Osteoblast (primary cell): ENCODE data around the gene EFNA2. TPM values are rescaled to one million over a fixed set of nuclear protein-coding genes. Genes with fewer than 3 reads are reported as not detected.

Experiments used
- DNase-seq: peaks from one replicate; pipeline ENCODE4 v3.0.0; 2011; ENCODE audit warnings: low spot score, mixed read lengths; ENCODE audit not compliant: insufficient read length; ENCODE audit errors: missing footprints
- H2AFZ ChIP-seq: 2 replicates; pipeline ENCODE4 v1.6.0; 2011; ENCODE audit warnings: mild to moderate bottlenecking, low read length
- H3K27ac ChIP-seq: 2 replicates; pipeline ENCODE4 v1.5.1; 2011; ENCODE audit warnings: mild to moderate bottlenecking, low read depth, low read length, moderate library complexity
- H3K27me3 ChIP-seq: 2 replicates; pipeline ENCODE4 v1.6.0; 2012; ENCODE audit warnings: mild to moderate bottlenecking, control low read depth, inconsistent platforms, low read length, moderate library complexity; ENCODE audit not compliant: insufficient read depth
- H3K36me3 ChIP-seq: 2 replicates; pipeline ENCODE4 v1.5.1; 2011; ENCODE audit warnings: mild to moderate bottlenecking, low read length, control low read depth, moderate library complexity; ENCODE audit not compliant: insufficient read depth
- H3K4me1 ChIP-seq: 2 replicates; pipeline ENCODE4 v1.5.1; 2011; ENCODE audit warnings: mild to moderate bottlenecking, low read length, control low read depth, moderate library complexity; ENCODE audit not compliant: insufficient read depth
- H3K4me2 ChIP-seq: 2 replicates; pipeline ENCODE4 v1.6.0; 2011; ENCODE audit warnings: mild to moderate bottlenecking, low read length; ENCODE audit not compliant: insufficient read depth
- H3K4me3 ChIP-seq: fragments of 200-600 bp; sonication (generic); 3 replicates; pipeline ENCODE4 v1.5.1; 2012; ENCODE audit warnings: mild to moderate bottlenecking, low read length, inconsistent platforms; ENCODE audit not compliant: insufficient read depth
- H3K79me2 ChIP-seq: 2 replicates; pipeline ENCODE4 v1.6.0; 2012; ENCODE audit warnings: mild to moderate bottlenecking, low read length, control low read depth, inconsistent platforms; ENCODE audit not compliant: insufficient read depth
- H3K9me3 ChIP-seq: 2 replicates; pipeline ENCODE4 v1.5.1; 2011; ENCODE audit warnings: low read depth, low read length, control low read depth
- H4K20me1 ChIP-seq: 2 replicates; pipeline ENCODE4 v1.6.0; 2012; ENCODE audit warnings: mild to moderate bottlenecking, low read length, control low read depth; ENCODE audit not compliant: insufficient read depth
- total RNA-seq: library from RNA; depleted of rRNA; stranded (reverse); fragments of >200 nt; gene quantifications from 2 replicates; pipeline ENCODE4 v1.2.3, GENCODE V29; 2012
- TF ChIP-seq, protein P1 (sequence below): IDR thresholded peaks from 2 replicates; pipeline ENCODE4 v1.5.1; 2011; ENCODE audit warnings: mild to moderate bottlenecking, low read depth, low read length, moderate library complexity; ENCODE audit errors: extremely low read depth

EFNA2 gene
- total RNA-seq, 1 donor: not detected

DNA sequence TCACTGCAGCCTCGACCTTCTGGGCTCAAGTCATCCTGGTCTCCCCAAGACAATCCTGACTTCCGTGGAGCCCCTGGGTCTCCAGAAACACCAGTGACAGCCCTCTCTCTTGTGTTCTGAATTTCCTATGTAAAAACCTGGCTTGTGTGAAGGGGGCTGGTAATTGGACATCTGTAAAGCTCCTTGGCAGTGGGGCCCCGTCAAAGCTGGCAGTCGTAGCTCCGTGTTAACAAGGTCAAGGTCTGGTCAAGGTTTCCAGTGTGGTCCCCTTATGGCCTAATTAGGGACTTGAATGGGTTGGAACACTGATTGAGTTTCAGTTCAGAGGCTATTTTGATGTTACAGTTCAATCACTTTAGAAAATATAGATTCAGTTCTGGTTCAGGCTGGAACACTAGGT is 65.2 kb downstream of the EFNA2 start:
- Histone ChIP-seq H3K4me2 (no peak overlapping the region), H2AFZ (no peak overlapping the region), H3K27ac (no peak overlapping the region)

More for the DNA sequence above, 65.2 kb downstream of the EFNA2 start:
- TF ChIP-seq, protein P1, sequence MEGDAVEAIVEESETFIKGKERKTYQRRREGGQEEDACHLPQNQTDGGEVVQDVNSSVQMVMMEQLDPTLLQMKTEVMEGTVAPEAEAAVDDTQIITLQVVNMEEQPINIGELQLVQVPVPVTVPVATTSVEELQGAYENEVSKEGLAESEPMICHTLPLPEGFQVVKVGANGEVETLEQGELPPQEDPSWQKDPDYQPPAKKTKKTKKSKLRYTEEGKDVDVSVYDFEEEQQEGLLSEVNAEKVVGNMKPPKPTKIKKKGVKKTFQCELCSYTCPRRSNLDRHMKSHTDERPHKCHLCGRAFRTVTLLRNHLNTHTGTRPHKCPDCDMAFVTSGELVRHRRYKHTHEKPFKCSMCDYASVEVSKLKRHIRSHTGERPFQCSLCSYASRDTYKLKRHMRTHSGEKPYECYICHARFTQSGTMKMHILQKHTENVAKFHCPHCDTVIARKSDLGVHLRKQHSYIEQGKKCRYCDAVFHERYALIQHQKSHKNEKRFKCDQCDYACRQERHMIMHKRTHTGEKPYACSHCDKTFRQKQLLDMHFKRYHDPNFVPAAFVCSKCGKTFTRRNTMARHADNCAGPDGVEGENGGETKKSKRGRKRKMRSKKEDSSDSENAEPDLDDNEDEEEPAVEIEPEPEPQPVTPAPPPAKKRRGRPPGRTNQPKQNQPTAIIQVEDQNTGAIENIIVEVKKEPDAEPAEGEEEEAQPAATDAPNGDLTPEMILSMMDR: no peak
- Histone ChIP-seq H3K9me3 (no peaks in the 10 kb centered on the region), H3K4me1 (peaks cover 2% of the 10 kb centered on the region), H4K20me1 (no peaks in the 10 kb centered on the region), H3K36me3 (no peaks in the 10 kb centered on the region), H3K27me3 (no peaks in the 10 kb centered on the region), H3K79me2 (peaks cover 8% of the 10 kb centered on the region), H3K4me3 (no peak overlapping the region)
- DNase-seq: no peak

Other genes starting within 250 kb of the EFNA2 start
- 33.3 and 43.0 TPM in 2 replicates for gene ABCA7, start 245.8 kb upstream of the EFNA2 start, total RNA-seq
- 0.59 and 0.72 TPM in 2 replicates for gene ARHGAP45, start 218.7 kb upstream of the EFNA2 start, total RNA-seq
- gene POLR2E, start 190.5 kb upstream of the EFNA2 start, total RNA-seq: 70.2 and 74.0 TPM in 2 replicates
- gene GPX4, start 181.9 kb upstream of the EFNA2 start, total RNA-seq: 515 TPM in 2 replicates
- 58.0 and 69.1 TPM in 2 replicates for gene SBNO2, start 111.6 kb upstream of the EFNA2 start, total RNA-seq
- gene STK11, start 80.1 kb upstream of the EFNA2 start, total RNA-seq: 75.7 and 100 TPM in 2 replicates
- 1.8 and 2.9 TPM in 2 replicates for gene CBARP, start 47.9 kb upstream of the EFNA2 start, total RNA-seq
- gene ATP5F1D, start 44.1 kb upstream of the EFNA2 start, total RNA-seq: 12.4 and 13.8 TPM in 2 replicates
- 14.4 and 19.9 TPM in 2 replicates for gene MIDN, start 37.3 kb upstream of the EFNA2 start, total RNA-seq
- gene CIRBP, start 16.5 kb upstream of the EFNA2 start, total RNA-seq: 300 and 380 TPM in 2 replicates
- gene FAM174C, start 10.3 kb upstream of the EFNA2 start, total RNA-seq: 21.8 and 25.0 TPM in 2 replicates
- 40.4 and 46.0 TPM in 2 replicates for gene NDUFS7, start 98.0 kb downstream of the EFNA2 start, total RNA-seq
- 25.0 and 29.2 TPM in 2 replicates for gene GAMT, start 115.7 kb downstream of the EFNA2 start, total RNA-seq
- 40.9 and 44.5 TPM in 2 replicates for gene DAZAP1, start 121.7 kb downstream of the EFNA2 start, total RNA-seq
- gene RPS15, start 152.5 kb downstream of the EFNA2 start, total RNA-seq: 304 and 318 TPM in 2 replicates
- gene APC2, start 164.2 kb downstream of the EFNA2 start, total RNA-seq: 0.29 and 0.36 TPM in 2 replicates
- gene C19orf25, start 193.3 kb downstream of the EFNA2 start, total RNA-seq: 28.9 and 30.0 TPM in 2 replicates
- 1.4 and 2.4 TPM in 2 replicates for gene PCSK4, start 204.5 kb downstream of the EFNA2 start, total RNA-seq
- 1.2 and 1.8 TPM in 2 replicates for gene REEP6, start 205.3 kb downstream of the EFNA2 start, total RNA-seq
- gene ADAMTSL5, start 227.1 kb downstream of the EFNA2 start, total RNA-seq: 0.29 and 1.1 TPM in 2 replicates
- under 0.01 TPM in 1 of 2 replicates, not detected in the other for gene PLK5, start 238.2 kb downstream of the EFNA2 start, total RNA-seq